ENCODE results near the gene RGS11.
"Not testable (repeated sequence)": the region's sequence is repeated elsewhere in the genome, so short reads cannot be mapped to it uniquely, and the experiment has no call there.

Gene RGS11

GRCh38 chr16:261031-261691, 14.6 kb downstream of the RGS11 start:
- Histone ChIP-seq H3K36me3 (replicated peaks) (peaks cover 27% of the 10 kb centered on the region), H3K4me3 (ENCODE audit: low read depth, low read length) (no peak overlapping the region), H3K27ac (no peak overlapping the region), H3K27me3 (replicated peaks) (no peaks in the 10 kb centered on the region)
- no peak for DNase-seq
- TF ChIP-seq CTCF (IDR thresholded peaks at IDR 0.05; ENCODE audit: low read depth, low read length, missing control alignments) = no peak
- in situ Hi-C loops (cut with HindIII; ENCODE audit: low pct_ligation_motif_present, low sequenced_read_pairs) = no loop called here

GRCh38 chr16:260326-260725, 15.4 kb downstream of the RGS11 start:
- Histone ChIP-seq H3K27ac (no peak overlapping the region), H3K27me3 (replicated peaks) (no peaks in the 10 kb centered on the region), H3K4me3 (ENCODE audit: low read depth, low read length) (no peak overlapping the region), H3K36me3 (replicated peaks) (peaks cover 28% of the 10 kb centered on the region)
- DNase-seq = no peak
- no peak for TF ChIP-seq CTCF (IDR thresholded peaks at IDR 0.05; ENCODE audit: low read depth, low read length, missing control alignments)
- in situ Hi-C loops (cut with HindIII; ENCODE audit: low pct_ligation_motif_present, low sequenced_read_pairs) = no loop called here

DNA sequence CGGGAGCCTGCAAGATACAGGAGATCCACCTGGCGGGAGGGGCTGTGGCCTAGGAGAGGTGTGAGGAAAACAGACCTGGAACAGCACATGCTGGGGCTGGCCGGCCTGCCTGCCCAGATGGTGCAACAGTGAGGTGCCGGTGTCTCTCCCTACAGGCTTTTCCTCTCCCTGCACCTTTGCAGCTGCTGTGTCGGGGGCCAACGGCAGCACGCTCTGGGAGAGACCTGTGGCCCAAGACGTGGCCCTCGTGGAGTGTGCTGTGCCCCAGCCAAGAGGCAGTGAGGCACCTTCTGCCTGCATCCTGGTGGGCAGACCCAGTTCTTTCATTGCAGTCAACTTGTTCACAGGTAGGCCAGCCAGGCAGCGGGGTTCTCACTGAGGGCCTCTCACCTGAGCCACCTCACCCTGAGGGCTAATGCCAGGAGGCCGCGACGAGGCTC, 15.9 kb downstream of the RGS11 start:
- peaks cover 30% of the 10 kb centered on the region for H3K36me3 ChIP-seq (replicated peaks)
- no peak overlapping the region for H3K4me3 ChIP-seq (ENCODE audit: low read depth, low read length)
- H3K27ac ChIP-seq = no peak overlapping the region
- no peak for DNase-seq
- in situ Hi-C loops (cut with HindIII; ENCODE audit: low pct_ligation_motif_present, low sequenced_read_pairs) = no loop called here
- H3K27me3 ChIP-seq (replicated peaks) = no peaks in the 10 kb centered on the region
- no peak for TF ChIP-seq CTCF (IDR thresholded peaks at IDR 0.05; ENCODE audit: low read depth, low read length, missing control alignments)

DNA sequence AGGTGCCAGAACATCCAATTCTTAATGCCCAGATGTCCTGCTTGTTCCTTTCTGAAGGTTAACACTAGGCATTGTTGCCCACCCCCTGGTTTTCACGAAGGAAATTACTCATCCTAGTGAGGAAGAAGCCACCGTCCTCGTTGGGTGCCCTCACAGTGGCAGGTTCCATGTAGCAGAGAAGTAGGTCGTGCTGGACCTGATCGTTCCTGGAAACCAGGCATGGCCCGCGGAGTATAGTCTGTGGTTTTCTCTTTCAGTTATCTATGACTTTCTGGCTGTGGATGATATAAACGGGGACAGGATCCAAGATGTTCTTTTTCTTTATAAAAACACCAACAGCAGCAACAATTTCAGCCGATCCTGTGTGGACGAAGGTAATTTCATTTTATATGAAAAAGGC, 16.5 kb downstream of the RGS11 start:
- Histone ChIP-seq H3K27ac (no peak overlapping the region), H3K4me3 (ENCODE audit: low read depth, low read length) (no peak overlapping the region), H3K36me3 (replicated peaks) (peaks cover 35% of the 10 kb centered on the region), H3K27me3 (replicated peaks) (no peaks in the 10 kb centered on the region)
- no peak for TF ChIP-seq CTCF (IDR thresholded peaks at IDR 0.05; ENCODE audit: low read depth, low read length, missing control alignments)
- in situ Hi-C loops (cut with HindIII; ENCODE audit: low pct_ligation_motif_present, low sequenced_read_pairs) = no loop called here
- no peak for DNase-seq

GRCh38 chr16:258091-258490, 17.7 kb downstream of the RGS11 start:
- H3K4me3 ChIP-seq (ENCODE audit: low read depth, low read length); in situ Hi-C loops (cut with HindIII; ENCODE audit: low pct_ligation_motif_present, low sequenced_read_pairs); H3K27ac ChIP-seq; DNase-seq; H3K27me3 ChIP-seq (replicated peaks): not testable (repeated sequence)
- peaks cover 26% of the 10 kb centered on the region for H3K36me3 ChIP-seq (replicated peaks)

DNA sequence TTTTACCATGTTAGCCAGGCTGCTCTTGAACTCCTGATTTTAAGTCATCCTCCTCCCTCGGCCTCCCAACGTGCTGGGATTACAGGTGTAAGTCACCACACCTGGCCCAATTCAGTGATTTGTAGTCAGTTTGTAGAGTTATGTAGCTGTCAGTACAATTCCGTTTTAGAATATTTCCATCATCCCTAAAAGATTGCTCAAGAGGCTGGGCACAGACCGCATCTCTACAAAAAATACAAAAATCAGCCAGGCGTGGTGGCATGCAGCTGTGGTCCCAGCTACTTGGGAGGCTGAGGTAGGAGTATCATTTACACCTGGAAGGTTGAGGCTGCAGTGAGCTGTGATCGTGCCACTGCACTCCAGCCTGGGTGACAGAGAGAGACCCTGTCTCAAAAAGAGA, 20.6 kb downstream of the RGS11 start:
- Histone ChIP-seq H3K27me3 (replicated peaks) (no peaks in the 10 kb centered on the region), H3K4me3 (ENCODE audit: low read depth, low read length) (no peak overlapping the region), H3K36me3 (replicated peaks) (peaks cover 16% of the 10 kb centered on the region), H3K27ac (no peak overlapping the region)
- in situ Hi-C loops (cut with HindIII; ENCODE audit: low pct_ligation_motif_present, low sequenced_read_pairs) = no loop called here
- DNase-seq = no peak
- TF ChIP-seq CTCF (IDR thresholded peaks at IDR 0.05; ENCODE audit: low read depth, low read length, missing control alignments) = no peak

Measured in brain microvascular endothelial cell (primary cell).